ENCODE results near the gene SFRP5.
A peak's percentile ranks its signal among the peaks of the same experiment; 100 is the strongest.

DNA sequence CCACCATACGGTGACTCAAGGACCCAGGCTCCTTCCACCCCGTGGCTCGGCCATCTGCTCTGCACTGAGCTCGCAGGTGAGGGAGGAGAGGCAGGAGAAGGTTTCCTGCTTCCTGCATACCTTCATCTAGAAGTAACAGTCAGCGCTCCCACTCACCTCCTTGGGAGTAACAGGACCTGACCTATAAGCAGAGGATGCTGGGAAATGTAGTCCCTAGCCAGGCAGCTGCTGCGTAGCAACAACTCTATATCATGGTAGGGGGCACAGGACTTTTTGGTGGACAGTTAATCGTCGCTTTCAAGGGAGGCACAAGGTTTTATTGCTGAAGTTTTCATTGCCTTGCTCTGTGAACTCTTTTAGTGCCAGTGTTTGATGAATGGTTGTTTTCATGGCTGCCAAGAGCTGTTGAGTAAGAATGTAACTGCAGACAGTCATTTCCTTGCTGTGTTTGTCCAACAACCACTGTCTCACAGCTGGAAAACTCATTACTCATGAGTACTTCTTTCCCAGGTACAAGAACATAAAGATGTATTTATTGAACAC lies 45.1 kb downstream of the SFRP5 start:
- no peak for TF ChIP-seq EP300 (IDR thresholded peaks at IDR 0.05; ENCODE audit: borderline replicate concordance)
- TF ChIP-seq EGR1 (IDR thresholded peaks at IDR 0.05), result no peak
- no peak for TF ChIP-seq TAF1 (IDR thresholded peaks at IDR 0.05; ENCODE audit: low read depth)
- TF ChIP-seq, protein P1, sequence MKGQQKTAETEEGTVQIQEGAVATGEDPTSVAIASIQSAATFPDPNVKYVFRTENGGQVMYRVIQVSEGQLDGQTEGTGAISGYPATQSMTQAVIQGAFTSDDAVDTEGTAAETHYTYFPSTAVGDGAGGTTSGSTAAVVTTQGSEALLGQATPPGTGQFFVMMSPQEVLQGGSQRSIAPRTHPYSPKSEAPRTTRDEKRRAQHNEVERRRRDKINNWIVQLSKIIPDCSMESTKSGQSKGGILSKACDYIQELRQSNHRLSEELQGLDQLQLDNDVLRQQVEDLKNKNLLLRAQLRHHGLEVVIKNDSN (IDR thresholded peaks at IDR 0.05), result no peak
- TF ChIP-seq TCF12 (IDR thresholded peaks at IDR 0.05; ENCODE audit: low read depth), result 0 out of 2 replicates have a peak, but pooled peaks have one; percentile 18
- TF ChIP-seq NFIC (IDR thresholded peaks at IDR 0.05), result peak; percentile 51

Measured in Ishikawa (cell line).